Stimulated activated CD4-positive, alpha-beta T cell treated with anti-CD3 and anti-CD28 coated beads, Interleukin-4, amount 100 ng/mL, for 4 hours (primary cell): ENCODE results near the gene TRAF3.

ENCODE experiments used
- DNase-seq, 2 experiments: peaks; one replicate each; pipeline ENCODE4 v3.0.0-alpha.2; 2020

The TRAF3 gene

GRCh38 chr14:102776761-102777710, at the start of gene TRAF3:
Gene TRAF3 (plus strand): TSS chr14:102777449. CDS start chr14:102870202, 92,753 bp downstream.
- DNase-seq, result peak; percentile 81 to 88

- no peak for DNase-seq
Observed at GRCh38 chr14:102728501-102728900, 48.7 kb upstream of the TRAF3 start.

GRCh38 chr14:102729268-102729667, 48.0 kb upstream of the TRAF3 start:
- no peak for DNase-seq

GRCh38 chr14:102729825-102730224, 47.4 kb upstream of the TRAF3 start:
- DNase-seq, result no peak

GRCh38 chr14:102731101-102731870, 46.0 kb upstream of the TRAF3 start:
- no peak for DNase-seq

- DNase-seq, result no peak
Observed at GRCh38 chr14:102731871-102732800, 45.1 kb upstream of the TRAF3 start.

GRCh38 chr14:102732924-102733323, 44.3 kb upstream of the TRAF3 start:
- DNase-seq, result no peak

GRCh38 chr14:102733326-102733725, 43.9 kb upstream of the TRAF3 start:
- no peak for DNase-seq

- DNase-seq, result no peak
Observed at GRCh38 chr14:102734436-102734835, 42.8 kb upstream of the TRAF3 start.

GRCh38 chr14:102736956-102737355, 40.3 kb upstream of the TRAF3 start:
- no peak for DNase-seq

- no peak for DNase-seq
Observed at GRCh38 chr14:102737402-102738372, 39.6 kb upstream of the TRAF3 start.

GRCh38 chr14:102738373-102739189, 38.7 kb upstream of the TRAF3 start:
- no peak for DNase-seq

GRCh38 chr14:102739190-102739469, 38.1 kb upstream of the TRAF3 start:
- no peak for DNase-seq

- DNase-seq, result no peak
Observed at GRCh38 chr14:102746634-102747438, 30.4 kb upstream of the TRAF3 start.

GRCh38 chr14:102748806-102749205, 28.4 kb upstream of the TRAF3 start:
- DNase-seq, result no peak

- DNase-seq, result no peak
Observed at GRCh38 chr14:102749393-102750305, 27.6 kb upstream of the TRAF3 start.

GRCh38 chr14:102750376-102750775, 26.9 kb upstream of the TRAF3 start:
- DNase-seq, result no peak

- DNase-seq, result no peak
Observed at GRCh38 chr14:102751088-102751487, 26.2 kb upstream of the TRAF3 start.
